IMR-90 (cell line): ENCODE data around the gene LEPROT. TPM values are rescaled to one million over a fixed set of nuclear protein-coding genes. Genes with fewer than 3 reads are reported as not detected.

ENCODE experiments used
- ATAC-seq: fragments of 200-7000 bp; cut with Tn5 transposase; 2 replicates; pipeline ENCODE4 v1.9.1; 2020; ENCODE audit warnings: low read depth, mild to moderate bottlenecking, moderate library complexity
- BruUV-seq: library from RNA; stranded (reverse); fragments of 400-500 nt; replicated peaks from 2 replicates; lab custom pipeline; 2021; lab: Mats Ljungman, UMichigan
- CTCF ChIA-PET: fragments of 300-600 bp; formaldehyde crosslinking; extraction: SDS; loops from one replicate; lab custom pipeline; 2021; ENCODE audit warnings: antibody characterized with exemption; lab: Yijun Ruan, JAX
- POLR2A ChIA-PET: fragments of 300-600 bp; sonication (Branson Sonifier 250); formaldehyde crosslinking; loops from one replicate; lab custom pipeline; 2022; ENCODE audit warnings: antibody characterized with exemption; ENCODE audit not compliant: unreplicated experiment; lab: Charles Lee
- DNase-seq: peaks from one replicate; pipeline ENCODE4 v3.0.0; 2013
- H2AFZ ChIP-seq: replicated peaks from 2 replicates; pipeline ENCODE3; 2013; ENCODE audit warnings: low read length, mild to moderate bottlenecking; ENCODE audit not compliant: poor library complexity
- H2AK5ac ChIP-seq: 2 replicates; pipeline ENCODE4 v1.6.1; 2013; ENCODE audit warnings: low read depth, low read length, inconsistent platforms
- H2AK9ac ChIP-seq: replicated peaks from 2 replicates; pipeline ENCODE3; 2013; ENCODE audit warnings: mild to moderate bottlenecking, low read depth, low read length, moderate library complexity; ENCODE audit not compliant: poor library complexity
- H2BK120ac ChIP-seq: 2 replicates; pipeline ENCODE4 v1.6.1; 2013; ENCODE audit warnings: low read depth, low read length, inconsistent platforms
- H2BK15ac ChIP-seq: 3 replicates; pipeline ENCODE4 v1.6.1; 2013; ENCODE audit warnings: low read depth, low read length, inconsistent platforms
- H2BK20ac ChIP-seq: 2 replicates; pipeline ENCODE4 v1.6.1; 2013; ENCODE audit warnings: low read depth, mild to moderate bottlenecking, inconsistent platforms, low read length, moderate library complexity
- H2BK5ac ChIP-seq: 2 replicates; pipeline ENCODE4 v1.6.1; 2013; ENCODE audit warnings: mild to moderate bottlenecking, low read depth, low read length, inconsistent platforms; ENCODE audit not compliant: poor library complexity, severe bottlenecking
- H3K14ac ChIP-seq: replicated peaks from 2 replicates; pipeline ENCODE4 v1.6.1; 2013; ENCODE audit warnings: low read depth, low read length, inconsistent platforms
- H3K18ac ChIP-seq: 2 replicates; pipeline ENCODE4 v1.6.1; 2013; ENCODE audit warnings: low read depth, low read length, control low read depth
- H3K23ac ChIP-seq: 2 replicates; pipeline ENCODE4 v1.6.1; 2013; ENCODE audit warnings: low read depth, low read length, inconsistent platforms
- H3K27ac ChIP-seq: 2 replicates; pipeline ENCODE4 v1.5.1; 2013; ENCODE audit warnings: mild to moderate bottlenecking, control low read depth, low read length; ENCODE audit not compliant: insufficient read depth
- H3K27me3 ChIP-seq: 2 replicates; pipeline ENCODE4 v1.6.1; 2013; ENCODE audit warnings: low read length; ENCODE audit not compliant: control insufficient read depth, insufficient read depth
- H3K36me3 ChIP-seq: 2 replicates; pipeline ENCODE4 v1.6.1; 2013; ENCODE audit warnings: low read length, mixed read lengths; ENCODE audit not compliant: control insufficient read depth, insufficient read depth
- H3K4ac ChIP-seq: 2 replicates; pipeline ENCODE4 v1.6.1; 2013; ENCODE audit warnings: low read depth, low read length, inconsistent platforms
- H3K4me1 ChIP-seq: 2 replicates; pipeline ENCODE4 v1.6.1; 2013; ENCODE audit warnings: low read length, mixed read lengths; ENCODE audit not compliant: control insufficient read depth, insufficient read depth
- H3K4me2 ChIP-seq: 2 replicates; pipeline ENCODE4 v1.6.1; 2013; ENCODE audit warnings: low read depth, mild to moderate bottlenecking, control low read depth, low read length, moderate library complexity
- H3K4me3 ChIP-seq: 2 replicates; pipeline ENCODE4 v1.5.1; 2013; ENCODE audit warnings: low read depth, mild to moderate bottlenecking, control low read depth, low read length, moderate library complexity; ENCODE audit not compliant: insufficient read depth
- H3K56ac ChIP-seq: 2 replicates; pipeline ENCODE4 v1.6.1; 2013; ENCODE audit warnings: low read length, inconsistent platforms; ENCODE audit not compliant: insufficient read depth; ENCODE audit errors: extremely low read depth
- H3K79me1 ChIP-seq, 2 experiments: 2 replicates each; pipeline ENCODE4 v1.6.1; 2013; ENCODE audit warnings: low read length in 2 of 2, inconsistent platforms in 1 of 2, low read depth in 1 of 2
- H3K9ac ChIP-seq: 2 replicates; pipeline ENCODE4 v1.6.1; 2013; ENCODE audit warnings: low read depth, low read length, control low read depth
- H3K9me1 ChIP-seq: 2 replicates; pipeline ENCODE4 v1.6.1; 2013; ENCODE audit warnings: low read length, inconsistent platforms; ENCODE audit not compliant: insufficient read depth
- H3K9me3 ChIP-seq: 2 replicates; pipeline ENCODE4 v1.6.1; 2013; ENCODE audit warnings: low read length; ENCODE audit not compliant: control insufficient read depth, insufficient read depth
- H4K20me1 ChIP-seq: 2 replicates; pipeline ENCODE4 v1.6.1; 2013; ENCODE audit warnings: low read length, inconsistent platforms; ENCODE audit not compliant: insufficient read depth
- H4K5ac ChIP-seq: 2 replicates; pipeline ENCODE4 v1.6.1; 2013; ENCODE audit warnings: mild to moderate bottlenecking, low read depth, low read length, control low read depth
- H4K8ac ChIP-seq, 2 experiments: 2 replicates each; pipeline ENCODE4 v1.6.1; 2013; ENCODE audit warnings: low read depth in 2 of 2, low read length in 2 of 2, control low read depth in 1 of 2, inconsistent platforms in 1 of 2
- H4K91ac ChIP-seq: 2 replicates; pipeline ENCODE4 v1.6.1; 2013; ENCODE audit warnings: low read depth, low read length, inconsistent platforms; ENCODE audit not compliant: insufficient read depth
- CEBPB ChIP-seq: IDR thresholded peaks from 2 replicates; pipeline ENCODE4 v1.6.1; 2012; ENCODE audit warnings: low read depth, low read length, improper control_type of control experiment
- CTCF ChIP-seq: conservative IDR thresholded peaks from 2 replicates; pipeline ENCODE4 v1.5.1; 2012; ENCODE audit warnings: mild to moderate bottlenecking, low read depth, low read length, improper control_type of control experiment
- MAZ ChIP-seq: IDR thresholded peaks from 2 replicates; pipeline ENCODE4 v1.6.1; 2012; ENCODE audit warnings: low read depth, mild to moderate bottlenecking, low read length, improper control_type of control experiment, moderate library complexity, borderline replicate concordance
- NFE2L2 ChIP-seq: fragments of 150-350 bp; IDR thresholded peaks from 2 replicates; pipeline ENCODE4 v1.6.1; 2016; ENCODE audit warnings: low read depth, mild to moderate bottlenecking, low read length
- RAD21 ChIP-seq: IDR thresholded peaks from 2 replicates; pipeline ENCODE4 v1.6.1; 2012; ENCODE audit warnings: low read length, improper control_type of control experiment
- RFX5 ChIP-seq: IDR thresholded peaks from 2 replicates; pipeline ENCODE4 v1.8.0; 2012; ENCODE audit warnings: low read depth, mild to moderate bottlenecking, low read length, moderate library complexity
- WGBS, 2 experiments: methylation state at CpG; one replicate each; pipeline versions ENCODE4 v1.1.5 to v1.1.7; 2013; ENCODE audit warnings: missing lambda C conversion rate in 2 of 2; ENCODE audit not compliant: insufficient read length in 1 of 2; ENCODE audit errors: extremely low coverage in 2 of 2; 5-methylcytosine and 5-hydroxymethylcytosine counted together
- dilution Hi-C: fragments of 300-500 bp; cut with HindIII; formaldehyde crosslinking; loops from one replicate; pipeline ENCODE4 v1.14.3; 2018; ENCODE audit warnings: low sequenced_read_pairs; ENCODE audit not compliant: unreplicated experiment
- in situ Hi-C: fragments of 300-500 bp; cut with MboI; formaldehyde crosslinking; loops from 3 replicates; pipeline ENCODE4 v1.14.3; 2019; ENCODE audit warnings: low sequenced_read_pairs, inconsistent platforms, mixed read lengths
- intact Hi-C: fragments of 100-400 bp; cut with micrococcal nuclease; formaldehyde crosslinking; loops from 2 replicates; pipeline ENCODE4 v1.10.0; 2022
- polyA plus RNA-seq, 3 experiments: library from polyadenylated mRNA; depleted of rRNA; stranded (reverse); fragments of >200 nt; gene quantifications; 2 replicates each; pipeline ENCODE4 v1.2.3, GENCODE V29; 2012; ENCODE audit warnings: low replicate concordance in 1 of 3
- total RNA-seq: library from RNA; depleted of rRNA; stranded (reverse); fragments of >200 nt; gene quantifications from 2 replicates; pipeline ENCODE4 v1.2.3, GENCODE V29; 2012
- TF ChIP-seq, protein P1 (sequence below): fragments of 150-350 bp; IDR thresholded peaks from 2 replicates; pipeline ENCODE4 v1.6.1; 2016; ENCODE audit warnings: low read depth, mild to moderate bottlenecking, low read length, moderate library complexity, borderline replicate concordance

The LEPROT gene
- total and polyA plus RNA-seq, 2 of the 4 experiments (the other 2 are of a cell fraction): 21.0 to 40.2 TPM

GRCh38 chr1:65435987-65436386 is 15.5 kb downstream of the LEPROT start:
- Histone ChIP-seq H3K18ac (no peak overlapping the region), H4K8ac (no peak overlapping the region), H3K4me2 (no peak overlapping the region), H3K14ac (no peak overlapping the region), H4K5ac (no peak overlapping the region), H3K56ac (no peak overlapping the region), H2BK120ac (no peak overlapping the region), H3K4me3 (no peak overlapping the region), H2BK5ac (no peak overlapping the region), H3K23ac (no peak overlapping the region), H2AK9ac (no peak overlapping the region), H3K9ac (no peak overlapping the region), H2BK20ac (no peak overlapping the region), H3K4me1 (peaks cover 5% of the 10 kb centered on the region), H4K20me1 (no peaks in the 10 kb centered on the region), H3K9me3 (no peaks in the 10 kb centered on the region), H3K27me3 (no peaks in the 10 kb centered on the region), H2AFZ (no peak overlapping the region), H3K27ac (no peak overlapping the region), H3K79me1 (peaks cover 6 to 18% of the 10 kb centered on the region in 2 experiments), H3K9me1 (0 out of 2 replicates have a peak, but pooled peaks cover 3% of the 10 kb centered on the region), H3K36me3 (peaks cover 16% of the 10 kb centered on the region), H3K4ac (no peak overlapping the region), H4K91ac (no peak overlapping the region), H2AK5ac (no peak overlapping the region), H2BK15ac (no peak overlapping the region)
- intact Hi-C loops: no loop called here
- no peak for TF ChIP-seq RFX5
- no peak for TF ChIP-seq MAZ
- no peak for TF ChIP-seq CTCF
- no peak for TF ChIP-seq RAD21
- TF ChIP-seq, protein P1, sequence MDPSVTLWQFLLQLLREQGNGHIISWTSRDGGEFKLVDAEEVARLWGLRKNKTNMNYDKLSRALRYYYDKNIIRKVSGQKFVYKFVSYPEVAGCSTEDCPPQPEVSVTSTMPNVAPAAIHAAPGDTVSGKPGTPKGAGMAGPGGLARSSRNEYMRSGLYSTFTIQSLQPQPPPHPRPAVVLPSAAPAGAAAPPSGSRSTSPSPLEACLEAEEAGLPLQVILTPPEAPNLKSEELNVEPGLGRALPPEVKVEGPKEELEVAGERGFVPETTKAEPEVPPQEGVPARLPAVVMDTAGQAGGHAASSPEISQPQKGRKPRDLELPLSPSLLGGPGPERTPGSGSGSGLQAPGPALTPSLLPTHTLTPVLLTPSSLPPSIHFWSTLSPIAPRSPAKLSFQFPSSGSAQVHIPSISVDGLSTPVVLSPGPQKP: no peak
- TF ChIP-seq NFE2L2: no peak
- no peak for TF ChIP-seq CEBPB
- in situ Hi-C loops: no loop called here
- dilution Hi-C loops: no loop called here
- ATAC-seq (peak; percentile 84), DNase-seq (peak; percentile 48)
- ChIA-PET POLR2A (no interaction called here), CTCF (no interaction called here)
- BruUV-seq: no TSS peak
- WGBS, 2 experiments: no CpG with 5 or more reads among the region's 2 CpGs
